Immature natural killer cell (primary cell): ENCODE data around the gene ANGEL2. TPM values are rescaled to one million over a fixed set of nuclear protein-coding genes. Genes with fewer than 3 reads are reported as not detected.
"Not testable (repeated sequence)": the region's sequence is repeated elsewhere in the genome, so short reads cannot be mapped to it uniquely, and the experiment has no call there.

ENCODE experiments used
- DNase-seq, 3 donors: peaks; one replicate each; pipeline ENCODE4 v3.0.0; 2022; ENCODE audit warnings: mixed read lengths in 1 of 3
- H3K27ac Mint-ChIP-seq, 6 donors: one replicate each; pipeline ENCODE4 v1.8.0; 2020; ENCODE audit warnings: mixed read lengths in 6 of 6, mild to moderate bottlenecking in 5 of 6, inconsistent platforms in 4 of 6, moderate library complexity in 3 of 6
- H3K27me3 Mint-ChIP-seq, 3 donors: one replicate each; pipeline ENCODE4 v1.8.0; 2020 to 2021; ENCODE audit warnings: low read depth in 3 of 3, mild to moderate bottlenecking in 3 of 3, mixed read lengths in 3 of 3, moderate library complexity in 3 of 3, inconsistent platforms in 1 of 3
- H3K36me3 Mint-ChIP-seq, 3 donors: one replicate each; pipeline ENCODE4 v1.8.0; 2020; ENCODE audit warnings: mixed read lengths in 3 of 3, inconsistent platforms in 2 of 3, mild to moderate bottlenecking in 2 of 3
- H3K4me1 Mint-ChIP-seq, 2 donors: one replicate each; pipeline ENCODE4 v1.8.0; 2020; ENCODE audit warnings: inconsistent platforms in 2 of 2, mild to moderate bottlenecking in 2 of 2, mixed read lengths in 2 of 2, moderate library complexity in 1 of 2
- H3K4me3 Mint-ChIP-seq, 5 donors: one replicate each; pipeline ENCODE4 v1.8.0; 2020; ENCODE audit warnings: mild to moderate bottlenecking in 5 of 5, mixed read lengths in 5 of 5, inconsistent platforms in 3 of 5, moderate library complexity in 3 of 5
- H3K9me3 Mint-ChIP-seq, 6 donors: one replicate each; pipeline ENCODE4 v1.8.0; 2020; ENCODE audit warnings: mild to moderate bottlenecking in 6 of 6, mixed read lengths in 6 of 6, inconsistent platforms in 4 of 6, moderate library complexity in 3 of 6
- polyA plus RNA-seq, 3 donors: library from polyadenylated mRNA; unstranded; fragments of 300-500 nt; fragmentation: Illumina TruSeq; gene quantifications; one replicate each; pipeline ENCODE4 v1.2.3, GENCODE V29; 2021

The ANGEL2 gene
- polyA plus RNA-seq, 3 donors from 2014 or later, result 21.1 to 34.8 (median 22.8) TPM

DNA sequence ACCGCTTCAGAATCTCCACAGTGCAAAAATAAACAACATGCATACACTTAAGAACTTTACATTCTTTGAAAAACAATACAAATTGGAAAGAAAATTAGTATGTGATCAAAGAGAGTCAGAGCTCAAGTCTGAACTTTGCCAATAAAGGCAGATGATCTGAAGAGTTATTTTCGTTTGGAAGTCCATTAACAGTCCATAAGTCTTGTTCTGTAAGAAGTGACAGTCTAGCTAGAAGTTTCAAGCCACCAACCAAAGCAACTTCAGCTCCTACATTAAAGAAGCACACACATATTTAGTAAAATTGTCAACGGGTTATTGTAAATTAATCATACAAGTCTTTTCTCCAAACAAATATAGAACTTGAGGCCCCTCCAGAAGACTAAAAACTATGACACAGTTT is 20.7 kb downstream of the ANGEL2 start:
- no peaks in the 10 kb centered on the region for H3K9me3 Mint-ChIP-seq
- no peaks in the 10 kb centered on the region for H3K27me3 Mint-ChIP-seq
- no peak overlapping the region for H3K27ac Mint-ChIP-seq
- peaks cover 20 to 33% (median 24%) of the 10 kb centered on the region in 3 donors for H3K36me3 Mint-ChIP-seq
- DNase-seq, result no peak
- H3K4me1 Mint-ChIP-seq, result peaks cover 3 to 10% of the 10 kb centered on the region in 2 donors
- no peak overlapping the region for H3K4me3 Mint-ChIP-seq

DNA sequence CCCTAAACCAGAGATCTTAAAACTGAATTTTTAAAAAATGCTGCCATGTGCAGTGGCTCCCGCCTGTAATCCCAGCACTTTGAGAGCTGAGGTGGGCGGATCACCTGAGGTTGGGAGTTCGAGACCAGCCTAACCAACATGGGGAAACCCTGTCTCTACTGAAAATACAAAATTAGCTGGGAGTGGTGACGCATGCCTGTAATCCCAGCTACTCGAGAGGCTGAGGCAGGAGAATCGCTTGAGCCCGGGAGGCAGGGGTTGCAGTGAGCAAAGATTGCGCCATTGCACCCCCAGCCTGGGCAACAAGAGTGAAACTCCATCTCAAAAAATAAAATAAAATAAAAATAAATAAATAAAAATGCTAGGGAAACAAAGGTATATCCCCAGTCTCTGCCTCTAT is 21.7 kb downstream of the ANGEL2 start:
- not testable (repeated sequence) for DNase-seq, H3K27ac Mint-ChIP-seq, H3K27me3 Mint-ChIP-seq, H3K4me3 Mint-ChIP-seq, H3K9me3 Mint-ChIP-seq
- Mint-ChIP-seq H3K4me1 (peaks cover 4 to 13% of the 10 kb centered on the region in 2 donors), H3K36me3 (peaks cover 15 to 26% (median 19%) of the 10 kb centered on the region in 3 donors)

DNA sequence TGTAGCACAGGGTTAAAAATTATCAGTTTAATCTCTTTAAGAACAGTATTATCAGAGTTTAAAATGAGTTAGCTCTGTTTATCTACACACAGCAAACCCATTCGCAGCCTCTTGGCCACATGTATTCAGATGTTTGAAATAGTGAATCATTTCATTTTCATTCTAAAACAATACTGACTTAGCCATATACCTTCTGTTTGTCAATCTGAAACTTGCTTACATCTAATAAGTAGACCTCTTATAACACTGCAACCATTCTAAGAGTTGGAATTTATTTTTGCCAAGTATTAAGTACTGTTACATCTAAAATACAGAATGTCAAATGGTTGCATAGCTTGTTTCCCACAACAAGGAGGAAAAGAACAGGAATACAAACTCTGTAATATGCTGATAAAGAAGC is 25.4 kb downstream of the ANGEL2 start:
- Mint-ChIP-seq H3K4me1 (peaks cover 2 to 8% of the 10 kb centered on the region in 2 donors), H3K36me3 (peaks cover 4 to 16% (median 8%) of the 10 kb centered on the region in 3 donors), H3K4me3 (no peak overlapping the region), H3K27ac (peak overlapping the region in 2 of 6 donors; percentile 20 to 44), H3K27me3 (no peaks in the 10 kb centered on the region), H3K9me3 (no peaks in the 10 kb centered on the region)
- no peak for DNase-seq

DNA sequence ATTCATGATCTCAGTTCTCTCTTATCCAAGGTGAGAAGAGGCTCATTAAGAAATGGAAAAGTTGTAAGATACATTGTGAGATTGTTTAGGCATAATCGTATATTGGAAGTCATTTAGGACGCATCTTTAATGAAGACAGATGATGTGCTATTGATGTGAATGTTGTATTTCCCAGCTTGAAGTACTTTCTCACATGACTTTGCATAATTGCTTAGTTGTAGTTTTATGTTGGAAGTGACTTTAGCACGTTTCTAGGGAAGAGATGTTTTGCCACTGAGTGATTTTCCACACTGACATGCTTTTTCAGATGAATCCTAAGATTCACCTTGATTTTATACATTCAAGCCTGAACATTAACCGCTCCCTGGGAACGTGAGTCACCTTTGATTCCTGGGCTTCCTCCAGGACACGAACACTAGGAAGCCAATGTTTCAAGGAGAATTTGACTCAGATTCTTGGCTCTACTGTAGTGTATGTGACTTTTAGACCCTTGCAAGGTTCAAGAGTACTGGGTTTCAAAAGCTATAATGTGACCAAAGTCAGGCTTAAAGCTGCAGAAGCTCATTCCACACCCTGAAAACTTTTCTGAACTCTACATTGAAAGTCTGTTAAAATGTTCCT is 27.9 kb downstream of the ANGEL2 start:
- H3K27me3 Mint-ChIP-seq, result peaks cover 0 to 5% (median 0%) of the 10 kb centered on the region in 3 donors
- H3K4me1 Mint-ChIP-seq, result peaks cover 2 to 7% of the 10 kb centered on the region in 2 donors
- H3K36me3 Mint-ChIP-seq, result peaks cover 0 to 7% (median 4%) of the 10 kb centered on the region in 3 donors
- no peak overlapping the region for H3K4me3 Mint-ChIP-seq
- no peak for DNase-seq
- H3K9me3 Mint-ChIP-seq, result no peaks in the 10 kb centered on the region
- no peak overlapping the region for H3K27ac Mint-ChIP-seq

DNA sequence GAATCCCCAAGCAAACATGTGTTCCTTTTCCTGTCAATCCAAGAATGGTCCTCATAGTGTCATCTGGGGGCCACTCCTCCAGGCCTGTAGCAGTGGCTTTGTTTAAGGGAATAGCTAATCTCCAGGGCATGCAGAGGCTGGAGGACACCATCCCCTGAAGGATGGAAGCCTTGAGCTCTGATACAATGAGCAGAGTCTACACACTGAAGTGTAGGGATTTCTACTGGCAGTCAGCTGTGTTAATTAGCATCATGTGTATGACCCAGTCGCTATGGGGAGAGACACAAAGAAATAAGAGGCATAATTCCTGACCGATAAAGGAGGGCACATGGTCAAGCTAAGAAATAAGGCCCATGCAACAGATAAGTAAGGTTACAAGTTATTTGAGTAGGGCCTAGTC is 29.1 kb downstream of the ANGEL2 start:
- H3K27me3 Mint-ChIP-seq, result peaks cover 0 to 5% (median 0%) of the 10 kb centered on the region in 3 donors
- no peak for DNase-seq
- H3K4me1 Mint-ChIP-seq, result peaks cover 7 to 12% of the 10 kb centered on the region in 2 donors
- no peak overlapping the region for H3K4me3 Mint-ChIP-seq
- no peaks in the 10 kb centered on the region for H3K36me3 Mint-ChIP-seq
- no peak overlapping the region for H3K27ac Mint-ChIP-seq
- H3K9me3 Mint-ChIP-seq, result no peaks in the 10 kb centered on the region

DNA sequence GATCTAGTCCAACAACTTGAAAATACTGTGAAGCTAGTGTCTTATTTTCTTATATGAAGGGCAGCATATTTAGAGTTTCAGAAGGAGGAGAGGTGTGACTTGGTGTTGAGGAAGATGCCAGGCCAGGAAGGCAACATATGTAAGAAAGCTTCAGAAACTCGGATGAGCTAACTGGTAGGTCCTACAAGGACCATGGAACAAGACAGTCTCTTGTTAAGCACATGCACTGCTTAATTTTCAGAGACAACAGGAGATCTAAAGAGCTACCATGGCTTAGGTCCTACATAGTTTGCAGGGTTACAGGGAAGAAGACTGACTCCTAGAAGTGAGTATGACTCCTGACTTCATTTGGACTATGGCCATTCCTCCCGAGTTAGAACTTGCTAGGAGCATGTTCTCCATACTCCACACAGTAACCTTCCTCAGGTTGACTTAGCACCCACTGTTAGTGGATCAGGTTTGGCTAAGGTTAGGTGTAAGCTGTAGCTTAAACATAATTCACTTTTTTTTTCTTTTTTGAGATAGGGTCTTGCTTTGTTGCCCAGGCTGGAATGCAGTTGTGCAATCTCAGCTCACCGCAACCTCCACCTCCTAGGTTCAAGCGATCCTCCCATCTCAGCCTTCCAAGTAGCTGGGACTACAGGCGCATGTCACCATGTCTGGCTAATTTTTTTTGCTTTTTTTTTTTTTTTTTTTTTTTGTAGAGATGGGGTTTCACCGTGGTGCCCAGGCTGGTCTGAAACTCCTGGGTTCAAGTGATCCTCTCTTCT is 31.0 kb downstream of the ANGEL2 start:
- H3K36me3 Mint-ChIP-seq, result no peaks in the 10 kb centered on the region
- no peak overlapping the region for H3K4me3 Mint-ChIP-seq
- H3K4me1 Mint-ChIP-seq, result peaks cover 4 to 8% of the 10 kb centered on the region in 2 donors
- DNase-seq, result no peak
- H3K27me3 Mint-ChIP-seq, result peaks cover 0 to 5% (median 0%) of the 10 kb centered on the region in 3 donors
- H3K27ac Mint-ChIP-seq, result no peak overlapping the region
- no peaks in the 10 kb centered on the region for H3K9me3 Mint-ChIP-seq

DNA sequence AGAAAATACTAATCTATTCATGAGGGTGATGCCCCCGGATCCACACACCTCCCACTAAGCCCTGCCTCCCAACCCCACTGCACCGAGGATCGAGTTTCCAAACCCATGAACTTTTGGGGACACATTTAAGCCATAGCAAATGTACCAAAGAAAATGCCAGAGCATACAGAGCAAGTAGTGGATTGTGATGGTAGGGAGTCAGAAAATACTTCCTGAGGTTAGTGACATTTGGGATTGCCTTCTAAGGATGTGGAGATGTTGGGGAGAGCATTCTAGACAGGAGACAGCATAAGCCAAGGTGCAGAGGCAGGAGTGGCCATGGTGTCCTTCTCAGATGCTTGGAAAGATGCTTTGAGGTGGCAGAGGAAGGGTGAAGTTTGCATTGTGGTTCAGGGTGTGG is 32.2 kb downstream of the ANGEL2 start:
- H3K27ac Mint-ChIP-seq, result no peak overlapping the region
- peaks cover 4 to 7% of the 10 kb centered on the region in 2 donors for H3K4me1 Mint-ChIP-seq
- peaks cover 0 to 5% (median 0%) of the 10 kb centered on the region in 3 donors for H3K27me3 Mint-ChIP-seq

DNA sequence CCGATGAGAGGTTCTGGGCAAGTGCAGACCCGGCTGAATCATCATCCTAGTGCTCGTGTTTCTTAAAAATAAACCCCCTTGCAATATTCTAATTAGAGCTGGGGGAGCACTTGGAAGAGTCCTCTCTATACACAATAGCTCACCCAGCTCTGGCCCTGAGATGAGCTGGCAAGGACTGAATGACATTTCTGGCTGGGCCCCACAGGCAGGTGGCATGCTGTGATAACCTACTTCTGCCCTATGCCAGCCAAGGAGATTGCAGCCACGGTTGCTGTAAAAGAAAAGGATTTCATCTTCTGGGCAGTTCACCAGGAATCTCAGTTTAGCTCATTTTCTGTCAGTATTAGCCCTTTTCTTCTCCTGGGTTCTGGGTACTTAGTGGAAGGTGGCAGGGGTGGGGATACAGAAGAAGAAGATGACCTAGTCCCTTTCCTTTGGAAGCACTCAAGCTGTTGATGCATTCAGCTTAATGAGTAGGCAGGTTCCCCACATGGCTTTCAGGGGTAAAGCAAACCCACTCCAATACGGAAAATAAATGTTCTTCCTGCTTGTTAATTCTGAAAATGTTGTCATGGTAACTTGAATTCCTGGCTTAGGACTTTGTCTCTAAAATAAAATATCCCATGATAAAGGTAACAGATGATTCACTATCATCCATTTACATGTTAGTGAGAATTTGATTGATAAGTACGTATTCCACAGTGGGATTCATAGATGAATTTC is 33.1 kb downstream of the ANGEL2 start:
- Mint-ChIP-seq H3K27ac (no peak overlapping the region), H3K4me1 (peaks cover 4 to 7% of the 10 kb centered on the region in 2 donors), H3K36me3 (no peaks in the 10 kb centered on the region), H3K9me3 (no peaks in the 10 kb centered on the region), H3K4me3 (no peak overlapping the region), H3K27me3 (peaks cover 0 to 5% (median 0%) of the 10 kb centered on the region in 3 donors)
- DNase-seq, result no peak

More for the DNA sequence above, 32.2 kb downstream of the ANGEL2 start:
- DNase-seq, result no peak
- H3K9me3 Mint-ChIP-seq, result no peaks in the 10 kb centered on the region
- H3K4me3 Mint-ChIP-seq, result no peak overlapping the region
- no peaks in the 10 kb centered on the region for H3K36me3 Mint-ChIP-seq

DNA sequence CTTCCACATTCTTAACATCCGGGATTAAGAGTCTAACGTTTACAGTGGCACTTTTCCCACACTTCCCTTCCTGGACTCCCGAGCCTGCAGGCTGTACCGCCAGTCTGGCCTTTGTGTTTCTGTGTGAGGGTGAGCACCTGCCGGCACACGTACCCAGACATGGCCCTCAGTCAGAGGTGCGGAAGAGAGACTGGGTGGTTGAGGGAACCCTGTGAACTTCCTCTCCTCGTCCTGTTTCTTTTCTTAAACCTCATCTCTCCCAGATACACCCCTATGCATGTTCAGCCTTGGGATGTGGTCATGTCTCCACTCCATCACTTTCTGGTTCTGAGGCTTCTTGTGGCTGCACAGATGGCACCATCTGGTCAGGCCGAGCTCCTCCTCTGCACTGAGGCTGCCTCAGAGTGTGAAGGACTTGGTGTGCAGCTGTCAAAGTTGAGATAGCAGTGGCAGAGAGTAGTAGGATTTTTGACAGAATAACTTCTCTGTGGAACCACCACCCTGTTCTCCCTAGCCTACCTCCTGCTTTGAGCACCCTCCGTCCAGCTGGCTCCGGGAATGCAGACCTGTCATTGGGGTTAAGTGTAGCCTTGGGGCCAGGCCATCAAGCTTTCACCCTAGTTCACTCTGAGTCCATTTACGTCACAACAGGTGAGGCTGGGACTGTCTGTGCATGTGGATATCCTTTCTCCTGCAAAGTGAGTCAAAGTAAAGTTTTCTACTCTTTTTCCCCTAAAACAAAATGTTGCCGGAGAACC is 33.9 kb downstream of the ANGEL2 start:
- Mint-ChIP-seq H3K27me3 (peaks cover 0 to 5% (median 2%) of the 10 kb centered on the region in 3 donors), H3K27ac (peak overlapping the region in 1 of 6 donors; percentile 70), H3K9me3 (no peaks in the 10 kb centered on the region), H3K4me1 (peaks cover 4 to 7% of the 10 kb centered on the region in 2 donors), H3K36me3 (no peaks in the 10 kb centered on the region), H3K4me3 (no peak overlapping the region)
- peak in 1 of 3 donors; percentile 5 for DNase-seq

DNA sequence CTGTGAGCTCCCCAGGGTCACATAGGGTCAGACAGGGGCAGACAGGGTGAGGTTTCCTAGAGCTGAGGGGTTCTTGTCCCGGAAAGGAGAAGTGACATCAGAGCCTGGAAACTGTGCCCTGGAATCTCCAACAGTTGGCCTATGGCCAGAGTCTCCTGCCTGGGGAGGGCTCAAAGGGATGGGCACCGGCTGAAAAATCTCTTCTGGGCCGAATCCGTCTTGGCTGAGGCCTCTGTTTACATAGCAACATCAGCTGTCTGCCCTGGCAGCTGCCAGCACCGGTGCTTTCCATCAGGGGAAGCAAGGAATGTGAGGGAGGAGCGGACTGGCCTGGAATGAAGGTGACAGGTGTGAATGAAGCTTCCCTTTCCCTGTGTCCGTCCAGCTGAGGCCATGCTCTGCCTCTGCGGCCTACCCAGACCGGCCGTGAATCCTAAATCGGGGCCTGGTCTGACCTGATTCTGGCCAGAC is 34.6 kb downstream of the ANGEL2 start:
- DNase-seq, result no peak
- peaks cover 4 to 7% of the 10 kb centered on the region in 2 donors for H3K4me1 Mint-ChIP-seq

DNA sequence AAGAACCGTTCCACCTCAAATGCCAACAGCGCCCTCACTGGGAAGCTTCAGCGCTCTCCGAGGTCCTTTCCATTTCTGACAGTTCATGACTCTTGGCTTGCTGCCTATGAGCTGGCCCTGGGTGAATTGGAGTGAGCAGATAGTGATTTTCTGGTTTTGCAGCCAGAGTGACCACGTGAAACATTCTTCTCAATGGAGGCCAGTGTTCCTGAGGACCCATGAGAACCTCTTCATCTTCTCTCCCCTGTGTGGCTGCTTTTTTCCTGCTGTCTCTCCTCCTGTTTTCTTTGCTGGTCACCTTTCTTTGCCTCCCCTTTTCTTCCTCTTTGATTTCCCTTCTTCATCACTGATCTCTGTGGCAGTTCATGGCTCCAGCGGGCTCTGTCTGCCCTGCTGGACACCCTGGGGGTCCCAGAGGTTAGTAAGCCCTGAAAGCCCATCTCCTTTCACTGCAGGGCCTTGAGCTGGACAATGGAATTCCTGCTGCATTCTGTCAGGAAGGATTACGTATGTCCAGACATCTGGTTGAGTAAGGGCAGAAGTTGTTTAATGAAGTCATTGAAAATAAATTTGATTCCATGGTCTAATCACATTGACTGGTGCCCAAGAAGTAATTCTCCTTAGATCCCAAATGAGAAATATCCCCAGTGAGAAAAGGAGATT is 35.4 kb downstream of the ANGEL2 start:
- no peak for DNase-seq
- Mint-ChIP-seq H3K4me3 (no peak overlapping the region), H3K27ac (no peak overlapping the region), H3K27me3 (peaks cover 0 to 5% (median 4%) of the 10 kb centered on the region in 3 donors), H3K36me3 (no peaks in the 10 kb centered on the region), H3K9me3 (no peaks in the 10 kb centered on the region), H3K4me1 (peaks cover 4 to 7% of the 10 kb centered on the region in 2 donors)

More for the DNA sequence above, 34.6 kb downstream of the ANGEL2 start:
- Mint-ChIP-seq H3K9me3 (no peaks in the 10 kb centered on the region), H3K27ac (no peak overlapping the region), H3K4me3 (no peak overlapping the region), H3K27me3 (peaks cover 0 to 5% (median 4%) of the 10 kb centered on the region in 3 donors), H3K36me3 (no peaks in the 10 kb centered on the region)

DNA sequence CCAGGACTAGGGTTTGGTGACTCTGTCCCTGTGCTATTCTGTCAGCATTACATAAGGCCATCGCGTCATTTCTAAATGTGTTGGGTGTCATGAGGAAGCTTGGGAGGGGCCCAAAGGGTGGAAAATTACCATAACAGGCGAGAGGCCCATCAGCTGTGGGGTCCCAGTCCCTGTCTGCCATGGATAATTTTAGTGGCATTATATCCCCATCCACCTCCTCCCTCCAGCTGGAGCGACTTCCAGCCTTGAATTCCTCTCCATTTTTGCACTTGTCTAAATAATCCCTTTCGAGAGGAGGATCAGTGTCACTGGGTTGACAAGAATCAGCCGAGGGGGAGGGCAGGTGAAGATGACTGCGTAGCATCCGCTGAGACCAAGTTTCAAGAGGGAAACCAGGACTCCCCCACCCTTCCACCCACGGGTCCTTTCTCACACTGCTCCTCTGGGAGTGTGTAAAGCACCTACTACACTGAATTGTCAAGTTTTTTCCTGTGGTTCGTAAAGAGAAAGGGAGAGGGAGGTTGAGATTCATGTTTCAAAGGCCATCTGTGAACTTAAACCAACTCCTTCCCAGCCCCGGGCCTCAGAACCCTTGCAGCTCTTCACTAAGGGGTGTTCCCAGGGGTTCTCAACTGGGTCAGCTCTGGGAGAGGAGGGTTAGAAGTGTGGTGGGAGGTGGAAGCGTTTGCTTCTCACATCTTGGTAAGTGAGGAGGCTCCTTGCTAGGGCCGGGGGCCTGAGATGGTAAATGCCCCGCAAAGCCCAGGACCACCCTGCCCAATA is 36.1 kb downstream of the ANGEL2 start:
- Mint-ChIP-seq H3K27ac (no peak overlapping the region), H3K27me3 (peaks cover 0 to 5% (median 4%) of the 10 kb centered on the region in 3 donors), H3K9me3 (no peaks in the 10 kb centered on the region), H3K36me3 (no peaks in the 10 kb centered on the region), H3K4me1 (peaks cover 4 to 7% of the 10 kb centered on the region in 2 donors), H3K4me3 (no peak overlapping the region)
- no peak for DNase-seq
